ENCODE data around the gene UBASH3B. TPM values are rescaled to one million over a fixed set of nuclear protein-coding genes. Genes with fewer than 3 reads are reported as not detected.

UBASH3B gene
- total and polyA plus RNA-seq, 2 of the 13 experiments (the other 11 are each of a cell fraction or from before 2014, with no cell fraction given), result 4.4 to 7.6 TPM

DNA sequence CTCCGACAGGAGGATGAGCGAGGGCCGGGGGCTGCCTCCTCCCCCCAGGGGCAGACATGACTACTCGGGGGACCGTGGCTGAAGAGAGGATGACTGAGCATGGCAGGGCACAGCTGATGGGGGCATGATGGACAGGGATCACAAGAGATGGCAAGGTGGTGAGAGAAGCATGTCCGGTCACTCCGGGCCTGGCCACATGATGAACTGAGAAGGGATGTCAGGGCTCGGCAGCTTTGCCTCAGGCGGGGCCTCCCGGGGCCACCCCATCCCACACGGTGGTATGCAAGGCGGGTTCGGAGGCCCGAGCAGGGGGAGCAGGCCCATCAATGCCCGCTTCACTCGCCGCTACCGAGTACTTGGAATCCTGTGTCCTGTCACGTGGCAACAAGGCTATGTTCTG lies 36.6 kb upstream of the UBASH3B start:
- Histone ChIP-seq H4K20me1 (ENCODE audit: insufficient read depth, low read length) (no peaks in the 10 kb centered on the region), H3K4me3 (replicated peaks in 1 of 3; ENCODE audit: insufficient read depth in 1 of 3, low read depth in 2 of 3, low read length in 3 of 3) (no peak overlapping the region), H3K79me2 (ENCODE audit: insufficient read depth, low read length) (no peaks in the 10 kb centered on the region), H3K9me3 (ENCODE audit: low read length) (no peaks in the 10 kb centered on the region), H3K4me1 (ENCODE audit: insufficient read depth, low read length) (0 out of 2 replicates have a peak, but pooled peaks cover 6% of the 10 kb centered on the region), H3K27ac (ENCODE audit: extremely low read length, insufficient read depth, low read length) (no peak overlapping the region), H3K27me3 (ENCODE audit: control insufficient read depth in 1 of 2, insufficient read depth in 2 of 2, low read length in 2 of 2) (peaks cover 8 to 15% of the 10 kb centered on the region in 2 experiments; a peak in 4 of 5 replicates), H2AFZ (ENCODE audit: low read length) (no peak overlapping the region), H3K9ac (ENCODE audit: insufficient read depth, low read depth, low read length) (no peak overlapping the region), H3K4me2 (ENCODE audit: low read depth, low read length) (no peak overlapping the region), H3K36me3 (replicated peaks in 1 of 2; ENCODE audit: control insufficient read depth in 1 of 2, insufficient read depth in 2 of 2, low read length in 2 of 2) (no peaks in the 10 kb centered on the region)
- FAIRE-seq, result no peak
- no peak for ATAC-seq
- TF ChIP-seq, protein P1, sequence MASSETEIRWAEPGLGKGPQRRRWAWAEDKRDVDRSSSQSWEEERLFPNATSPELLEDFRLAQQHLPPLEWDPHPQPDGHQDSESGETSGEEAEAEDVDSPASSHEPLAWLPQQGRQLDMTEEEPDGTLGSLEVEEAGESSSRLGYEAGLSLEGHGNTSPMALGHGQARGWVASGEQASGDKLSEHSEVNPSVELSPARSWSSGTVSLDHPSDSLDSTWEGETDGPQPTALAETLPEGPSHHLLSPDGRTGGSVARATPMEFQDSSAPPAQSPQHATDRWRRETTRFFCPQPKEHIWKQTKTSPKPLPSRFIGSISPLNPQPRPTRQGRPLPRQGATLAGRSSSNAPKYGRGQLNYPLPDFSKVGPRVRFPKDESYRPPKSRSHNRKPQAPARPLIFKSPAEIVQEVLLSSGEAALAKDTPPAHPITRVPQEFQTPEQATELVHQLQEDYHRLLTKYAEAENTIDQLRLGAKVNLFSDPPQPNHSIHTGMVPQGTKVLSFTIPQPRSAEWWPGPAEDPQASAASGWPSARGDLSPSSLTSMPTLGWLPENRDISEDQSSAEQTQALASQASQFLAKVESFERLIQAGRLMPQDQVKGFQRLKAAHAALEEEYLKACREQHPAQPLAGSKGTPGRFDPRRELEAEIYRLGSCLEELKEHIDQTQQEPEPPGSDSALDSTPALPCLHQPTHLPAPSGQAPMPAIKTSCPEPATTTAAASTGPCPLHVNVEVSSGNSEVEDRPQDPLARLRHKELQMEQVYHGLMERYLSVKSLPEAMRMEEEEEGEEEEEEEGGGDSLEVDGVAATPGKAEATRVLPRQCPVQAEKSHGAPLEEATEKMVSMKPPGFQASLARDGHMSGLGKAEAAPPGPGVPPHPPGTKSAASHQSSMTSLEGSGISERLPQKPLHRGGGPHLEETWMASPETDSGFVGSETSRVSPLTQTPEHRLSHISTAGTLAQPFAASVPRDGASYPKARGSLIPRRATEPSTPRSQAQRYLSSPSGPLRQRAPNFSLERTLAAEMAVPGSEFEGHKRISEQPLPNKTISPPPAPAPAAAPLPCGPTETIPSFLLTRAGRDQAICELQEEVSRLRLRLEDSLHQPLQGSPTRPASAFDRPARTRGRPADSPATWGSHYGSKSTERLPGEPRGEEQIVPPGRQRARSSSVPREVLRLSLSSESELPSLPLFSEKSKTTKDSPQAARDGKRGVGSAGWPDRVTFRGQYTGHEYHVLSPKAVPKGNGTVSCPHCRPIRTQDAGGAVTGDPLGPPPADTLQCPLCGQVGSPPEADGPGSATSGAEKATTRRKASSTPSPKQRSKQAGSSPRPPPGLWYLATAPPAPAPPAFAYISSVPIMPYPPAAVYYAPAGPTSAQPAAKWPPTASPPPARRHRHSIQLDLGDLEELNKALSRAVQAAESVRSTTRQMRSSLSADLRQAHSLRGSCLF (CRISPR knock-in tag; IDR thresholded peaks at IDR 0.05; ENCODE audit: borderline replicate concordance), result no peak
- TF ChIP-seq GTF3A (CRISPR knock-in tag; conservative IDR thresholded peaks at IDR 0.05) (no peak), SMYD3 (CRISPR knock-in tag; IDR thresholded peaks at IDR 0.05) (no peak)
- in situ Hi-C loops (cut with HindIII; ENCODE audit: extremely low pct_ligation_motif_present, low pct_unique_long_range_greater_than_20kb) (loop anchor here (25.0 kb wide), 1 partner anchor 418 kb away; no protein-coding TSS in a partner anchor), intact Hi-C loops (cut with micrococcal nuclease; ENCODE audit: unreplicated experiment) (no loop called here)
- DNase-seq (ENCODE audit: low spot score), result no peak
- no TSS peak for BruUV-seq (replicated peaks)
- POLR2A ChIA-PET, result no interaction called here
- CTCF ChIA-PET (ENCODE audit: low intra/inter-chr PET ratio, low total read pairs), result no interaction called here
- WGBS (ENCODE audit: low lambda C conversion rate), result 35% methylated on average over 16 of the region's 19 CpGs

All from HepG2 (cell line).